Endothelial cell of umbilical vein (primary cell): Measurements from ENCODE around the gene NAT10. TPM values are rescaled to one million over a fixed set of nuclear protein-coding genes. Genes with fewer than 3 reads are reported as not detected.

Experiments
- BruUV-seq: library from RNA; stranded (reverse); fragments of 400-500 nt; replicated peaks from 2 replicates; lab custom pipeline; 2021; lab: Mats Ljungman, UMichigan
- CTCF ChIA-PET: fragments of 300-600, 350-600 bp; sonication (Branson Sonifier 250); formaldehyde crosslinking; loops from one replicate; lab custom pipeline; 2021; ENCODE audit warnings: antibody characterized with exemption, inconsistent platforms; lab: Charles Lee
- POLR2A ChIA-PET: fragments of 300-600, 350-600 bp; sonication (Branson Sonifier 250); formaldehyde crosslinking; loops from one replicate; lab custom pipeline; 2021; ENCODE audit warnings: antibody characterized with exemption, inconsistent platforms; lab: Charles Lee
- DNase-seq: peaks from one replicate; pipeline ENCODE4 v3.0.0-alpha.2; 2011; ENCODE audit warnings: low read depth, low spot score
- FAIRE-seq: peaks from 2 replicates; lab custom pipeline; 2011; peaks lifted over from hg19 to GRCh38; lab: Jason Lieb, UNC
- H2AFZ ChIP-seq: 2 replicates; pipeline ENCODE4 v1.6.0; 2012; ENCODE audit warnings: low read depth, low read length, control low read depth, inconsistent platforms
- H3K27ac ChIP-seq: 2 replicates; pipeline ENCODE4 v1.5.1; 2011; ENCODE audit warnings: low read depth, mild to moderate bottlenecking, control low read depth, low read length, moderate library complexity; ENCODE audit not compliant: insufficient read depth
- H3K27me3 ChIP-seq, 2 experiments: 2 replicates each; pipeline versions ENCODE4 v1.6.0 to v1.6.1; 2011; ENCODE audit warnings: low read length in 2 of 2, mixed read lengths in 1 of 2; ENCODE audit not compliant: control insufficient read depth in 2 of 2, insufficient read depth in 2 of 2
- H3K36me3 ChIP-seq, 2 experiments: 2 replicates in 1 of 2; 3 replicates in 1 of 2; pipeline ENCODE4 v1.5.1; 2011; ENCODE audit warnings: low read length in 2 of 2, mild to moderate bottlenecking in 1 of 2, moderate library complexity in 1 of 2; ENCODE audit not compliant: control insufficient read depth in 2 of 2, insufficient read depth in 2 of 2; ENCODE audit errors: extremely low read depth in 1 of 2
- H3K4me1 ChIP-seq: 3 replicates; pipeline ENCODE4 v1.5.1; 2011; ENCODE audit warnings: mild to moderate bottlenecking, low read length; ENCODE audit not compliant: control insufficient read depth, insufficient read depth; ENCODE audit errors: extremely low read depth
- H3K4me2 ChIP-seq: 2 replicates; pipeline ENCODE4 v1.6.1; 2011; ENCODE audit warnings: low read length, control low read depth, mixed read lengths; ENCODE audit not compliant: insufficient read depth
- H3K4me3 ChIP-seq, 3 experiments: fragments of 200-600 bp in 1 of 3; sonication (generic), shearing (Covaris generic) in 1 of 3; replicated peaks in 1 of 3; 2 replicates each; pipeline ENCODE4 v1.5.1; 2011 to 2016; ENCODE audit warnings: control low read depth in 3 of 3, low read length in 3 of 3, mild to moderate bottlenecking in 2 of 3, inconsistent platforms in 1 of 3, low read depth in 1 of 3, moderate library complexity in 1 of 3; ENCODE audit not compliant: insufficient read depth in 1 of 3
- H3K79me2 ChIP-seq: 2 replicates; pipeline ENCODE4 v1.6.0; 2012; ENCODE audit warnings: low read length, inconsistent platforms; ENCODE audit not compliant: control insufficient read depth, insufficient read depth
- H3K9ac ChIP-seq: replicated peaks from 2 replicates; pipeline ENCODE3; 2011; ENCODE audit warnings: low read length, control low read depth; ENCODE audit not compliant: insufficient read depth; ENCODE audit errors: extremely low read depth
- H3K9me1 ChIP-seq: replicated peaks from 3 replicates; pipeline ENCODE4 v1.6.0; 2011; ENCODE audit warnings: mild to moderate bottlenecking, low read length; ENCODE audit not compliant: control insufficient read depth, insufficient read depth; ENCODE audit errors: extremely low read depth
- H3K9me3 ChIP-seq: replicated peaks from 2 replicates; pipeline ENCODE4 v1.5.1; 2012; ENCODE audit warnings: low read length, inconsistent platforms; ENCODE audit not compliant: control insufficient read depth, insufficient read depth
- H4K20me1 ChIP-seq: replicated peaks from 2 replicates; pipeline ENCODE3; 2011; ENCODE audit warnings: mild to moderate bottlenecking, low read length; ENCODE audit not compliant: control insufficient read depth, insufficient read depth; ENCODE audit errors: extremely low read depth
- CTCF ChIP-seq, 2 donors: IDR thresholded peaks; 1 replicate in 1 of 2; 2 replicates in 1 of 2; pipeline ENCODE4 v1.5.1; 2011; ENCODE audit warnings: low read length in 2 of 2, mild to moderate bottlenecking in 2 of 2, moderate library complexity in 2 of 2, control low read depth in 1 of 2, inconsistent platforms in 1 of 2, low read depth in 1 of 2; ENCODE audit not compliant: insufficient read depth in 1 of 2; ENCODE audit errors: extremely low read depth in 1 of 2
- EZH2 ChIP-seq: IDR thresholded peaks from 2 replicates; pipeline ENCODE4 v1.6.1; 2012; ENCODE audit warnings: borderline replicate concordance, low read depth, mild to moderate bottlenecking, moderate library complexity, low read length, inconsistent platforms; ENCODE audit not compliant: severe bottlenecking
- FOS ChIP-seq: IDR thresholded peaks from 2 replicates; pipeline ENCODE4 v1.6.1; 2011; ENCODE audit warnings: mild to moderate bottlenecking, low read length, moderate library complexity, borderline replicate concordance; ENCODE audit not compliant: insufficient read depth
- GATA2 ChIP-seq: IDR thresholded peaks from 2 replicates; pipeline ENCODE4 v1.7.0; 2011; ENCODE audit warnings: low read depth, mild to moderate bottlenecking, moderate library complexity, mixed read lengths, low read length; ENCODE audit not compliant: insufficient read length, insufficient read depth
- JUN ChIP-seq: IDR thresholded peaks from 2 replicates; pipeline ENCODE4 v1.6.1; 2011; ENCODE audit warnings: borderline replicate concordance, low read depth; ENCODE audit not compliant: insufficient read length, insufficient read depth
- MAX ChIP-seq: IDR thresholded peaks from 2 replicates; pipeline ENCODE4 v1.6.1; 2011; ENCODE audit not compliant: insufficient read depth, insufficient read length
- MYC ChIP-seq: IDR thresholded peaks from one replicate; pipeline ENCODE4 v1.6.1; 2011; ENCODE audit warnings: mild to moderate bottlenecking, low read depth, low read length
- POLR2A ChIP-seq: IDR thresholded peaks from 2 replicates; pipeline ENCODE4 v1.6.1; 2012; ENCODE audit warnings: low read depth, mild to moderate bottlenecking, control low read depth, low read length
- POLR2AphosphoS5 ChIP-seq: IDR thresholded peaks from 2 replicates; pipeline ENCODE4 v1.6.1; 2012; ENCODE audit warnings: low read depth, mild to moderate bottlenecking, control low read depth, low read length, moderate library complexity; ENCODE audit not compliant: insufficient read depth
- dilution Hi-C: fragments of 300-500 bp; cut with MboI; formaldehyde crosslinking; loops from one replicate; pipeline ENCODE4 v1.15.0; 2019; ENCODE audit warnings: low sequenced_read_pairs; ENCODE audit not compliant: extremely low pct_ligation_motif_present
- intact Hi-C: fragments of 100-400 bp; cut with micrococcal nuclease; formaldehyde crosslinking; loops from one replicate; pipeline ENCODE4 v1.10.0; 2022
- polyA plus RNA-seq, 4 experiments: library from polyadenylated mRNA; depleted of rRNA in 3 of 4; stranded (reverse) in 3 of 4; unstranded in 1 of 4; fragments of >200 nt; gene quantifications; 2 replicates each; pipeline versions ENCODE4 v1.2.1 to v1.2.3, GENCODE V29; 2011 to 2012; ENCODE audit warnings: missing spikeins in 1 of 4
- total RNA-seq: library from RNA; stranded (reverse); gene quantifications from 2 replicates; pipeline ENCODE4 v1.2.3, GENCODE V29; 2021

Gene NAT10
- total and polyA plus RNA-seq, 2 donors (not counting 3 experiments of a cell fraction or from before 2014, with no cell fraction given) = 32.0 to 57.6 TPM

GRCh38 chr11:34182425-34182824 is 77.0 kb downstream of the NAT10 start:
- H2AFZ ChIP-seq = no peak overlapping the region
- ChIA-PET POLR2A (no interaction called here), CTCF (interaction anchor here (1.8 kb wide), 1 partner anchor 8 kb away, joined by 12 read pairs; no protein-coding TSS in a partner anchor)
- H3K36me3 ChIP-seq = no peaks in the 10 kb centered on the region
- no TSS peak for BruUV-seq
- no peak overlapping the region for H3K9ac ChIP-seq
- H3K4me2 ChIP-seq = no peak overlapping the region
- H3K9me3 ChIP-seq = no peaks in the 10 kb centered on the region
- no peaks in the 10 kb centered on the region for H3K79me2 ChIP-seq
- no peaks in the 10 kb centered on the region for H3K4me1 ChIP-seq
- intact Hi-C loops = no loop called here
- no peak for TF ChIP-seq MAX
- no peak for TF ChIP-seq JUN
- TF ChIP-seq POLR2A = no peak
- TF ChIP-seq FOS = no peak
- no peak for TF ChIP-seq CTCF (IDR thresholded peaks at IDR 0.05; ENCODE audit: extremely low read depth in 1 of 2, insufficient read depth in 1 of 2, low read depth in 1 of 2, low read length in 2 of 2)
- TF ChIP-seq EZH2 = no peak
- TF ChIP-seq MYC = no peak
- TF ChIP-seq POLR2AphosphoS5 = no peak
- no peak for TF ChIP-seq GATA2
- H3K9me1 ChIP-seq = no peaks in the 10 kb centered on the region
- peaks cover 0 to 2% of the 10 kb centered on the region in 2 experiments for H3K27me3 ChIP-seq
- no peak for FAIRE-seq
- dilution Hi-C loops = no loop called here
- H4K20me1 ChIP-seq = no peaks in the 10 kb centered on the region
- no peak overlapping the region for H3K4me3 ChIP-seq
- no peak for DNase-seq
- H3K27ac ChIP-seq = no peak overlapping the region
